Ovary (tissue), 9 donors: Measurements from ENCODE around the gene PAX9. TPM values are rescaled to one million over a fixed set of nuclear protein-coding genes. Genes with fewer than 3 reads are reported as not detected.

Experiments
- DNase-seq, 5 donors: peaks; one replicate each; pipeline ENCODE4 v3.0.0-alpha.2; 2019 to 2020
- H3K27ac ChIP-seq, 2 donors: fragments of 200-600 bp; one replicate each; pipeline versions ENCODE4 v1.5.1 to v1.8.0; 2019 to 2022
- H3K27me3 ChIP-seq: fragments of 200-600 bp; one replicate; pipeline ENCODE4 v1.8.0; 2022
- H3K36me3 ChIP-seq: fragments of 200-600 bp; sonication (generic); one replicate; pipeline ENCODE4 v1.5.1; 2019
- H3K4me1 ChIP-seq: one replicate; pipeline ENCODE4 v1.8.1; 2013; ENCODE audit warnings: mild to moderate bottlenecking, moderate library complexity; ENCODE audit not compliant: insufficient read depth
- H3K4me3 ChIP-seq: fragments of 200-600 bp; sonication (generic); one replicate; pipeline ENCODE4 v1.5.1; 2017
- H3K9me3 ChIP-seq, 2 donors: fragments of 200-600 bp in 1 of 2; sonication (generic) in 1 of 2; one replicate each; pipeline versions ENCODE4 v1.5.1 to v1.8.1; 2013 to 2019; ENCODE audit warnings: mild to moderate bottlenecking in 1 of 2, moderate library complexity in 1 of 2
- CTCF ChIP-seq, 3 donors: fragments of 450-650 bp in 2 of 3; fragments of 200-600 bp in 1 of 3; IDR thresholded peaks; one replicate each; pipeline versions ENCODE4 v1.5.1 to v1.8.0; 2016 to 2022; ENCODE audit warnings: antibody characterized with exemption in 3 of 3, mild to moderate bottlenecking in 1 of 3
- EP300 ChIP-seq: sonication (generic); formaldehyde crosslinking; IDR thresholded peaks from one replicate; pipeline ENCODE4 v1.6.1; 2017; ENCODE audit warnings: antibody characterized with exemption
- POLR2A ChIP-seq: fragments of 450-650 bp; IDR thresholded peaks from one replicate; pipeline ENCODE4 v1.6.1; 2017; ENCODE audit warnings: antibody characterized with exemption, mild to moderate bottlenecking, moderate library complexity
- WGBS, 3 donors: extraction: QIAGEN DNeasy Blood & Tissue Kit in 1 of 3; methylation state at CpG; one replicate each; pipeline versions ENCODE4 v1.1.5 to v1.1.7; 2013 to 2017; 5-methylcytosine and 5-hydroxymethylcytosine counted together
- intact Hi-C, 4 donors: fragments of 100-400 bp; cut with DNase I; formaldehyde crosslinking; loops; one replicate each; pipeline versions ENCODE4 v1.11.0 to v1.15.1; 2022 to 2023
- polyA plus RNA-seq, 2 donors: library from polyadenylated mRNA; stranded (reverse); fragments of 200-250 nt in 1 of 2; fragments of 350-450 nt in 1 of 2; fragmentation: Illumina TruSeq in 1 of 2; extraction: RNeasy Lipid Tissue Mini Kit (QIAGEN cat#74804) in 1 of 2; gene quantifications; one replicate each; pipeline ENCODE4 v1.2.3, GENCODE V29; 2013 to 2014
- total RNA-seq, 7 donors: library from RNA; depleted of rRNA in 2 of 7; stranded (reverse); fragments of >200 nt in 2 of 7; fragmentation: NEBNext Ultra II Directional in 3 of 7; extraction: Animal tissue kit (Norgen Biotek cat#: 25700) in 3 of 7; gene quantifications; one replicate each; pipeline versions ENCODE4 v1.1.0 to v1.2.4, GENCODE V29; 2016 to 2023
- donor health status: DM: no; HTN: no; CAD: no; lungs with moderate emphysema.
- donor health status: DM: no; HTN: no; CAD: no.
- donor health status: Bipolar disorder and iron deficiency.
- donor health status: DM: yes; HTN: yes; CAD: no.
- donor health status: DM: no; HTN: no; CAD: no.
- donor health status: DM: yes; HTN: yes; CAD: no.

The PAX9 gene
- total and polyA plus RNA-seq, 9 donors, result 0.03 to 0.04 TPM; not detected in 7

- intact Hi-C loops, result no loop called here
- no peaks in the 10 kb centered on the region for H3K9me3 ChIP-seq
- no peak for DNase-seq
- WGBS, 3 donors, result 4 to 7% (median 5%) methylated on average over 47 to 68 of the region's 68 CpGs
- H3K36me3 ChIP-seq, result no peaks in the 10 kb centered on the region
- H3K4me1 ChIP-seq, result peaks cover 12% of the 10 kb centered on the region
- peaks cover 3% of the 10 kb centered on the region for H3K27me3 ChIP-seq
- no peak overlapping the region for H3K4me3 ChIP-seq
- TF ChIP-seq CTCF (IDR thresholded peaks at IDR 0.05), result no peak
- TF ChIP-seq POLR2A, result no peak
- no peak for TF ChIP-seq EP300
- no peak overlapping the region for H3K27ac ChIP-seq
Observed at GRCh38 chr14:36666416-36667206, 5.0 kb downstream of the PAX9 start.

GRCh38 chr14:36667679-36668078, 6.0 kb downstream of the PAX9 start:
- WGBS, 3 donors, result 15 to 21% (median 20%) methylated on average over 4 of the region's 4 CpGs
- TF ChIP-seq CTCF (IDR thresholded peaks at IDR 0.05), result no peak
- no peak for TF ChIP-seq EP300
- TF ChIP-seq POLR2A, result no peak
- intact Hi-C loops, result no loop called here
- Histone ChIP-seq H3K27me3 (peaks cover 3% of the 10 kb centered on the region), H3K27ac (no peak overlapping the region), H3K9me3 (no peaks in the 10 kb centered on the region), H3K4me3 (no peak overlapping the region), H3K36me3 (no peaks in the 10 kb centered on the region), H3K4me1 (peaks cover 8% of the 10 kb centered on the region)
- no peak for DNase-seq

GRCh38 chr14:36671149-36671548, 9.5 kb downstream of the PAX9 start:
- Histone ChIP-seq H3K27ac (no peak overlapping the region), H3K36me3 (no peaks in the 10 kb centered on the region), H3K4me3 (no peak overlapping the region), H3K4me1 (no peaks in the 10 kb centered on the region), H3K27me3 (peaks cover 3% of the 10 kb centered on the region), H3K9me3 (no peaks in the 10 kb centered on the region)
- TF ChIP-seq POLR2A, result no peak
- 44 to 46% (median 45%) methylated on average over 3 of the region's 3 CpGs for WGBS, 3 donors
- intact Hi-C loops, result no loop called here
- no peak for DNase-seq

GRCh38 chr14:36672095-36672494, 10.4 kb downstream of the PAX9 start:
- Histone ChIP-seq H3K4me1 (no peaks in the 10 kb centered on the region), H3K27me3 (no peaks in the 10 kb centered on the region)
- intact Hi-C loops, result no loop called here

More at GRCh38 chr14:36672095-36672494, 10.4 kb downstream of the PAX9 start:
- TF ChIP-seq POLR2A (no peak), CTCF (IDR thresholded peaks at IDR 0.05) (no peak), EP300 (no peak)
- H3K4me3 ChIP-seq, result no peak overlapping the region
- DNase-seq, result no peak
- no peaks in the 10 kb centered on the region for H3K36me3 ChIP-seq
- no peaks in the 10 kb centered on the region for H3K9me3 ChIP-seq
- no peak overlapping the region for H3K27ac ChIP-seq
- 73 to 77% (median 77%) methylated on average over 4 of the region's 4 CpGs for WGBS, 3 donors
